Mesendoderm (in vitro differentiated cells): ENCODE data around the gene SFMBT2. TPM values are rescaled to one million over a fixed set of nuclear protein-coding genes. Genes with fewer than 3 reads are reported as not detected.
A peak's percentile ranks its signal among the peaks of the same experiment; 100 is the strongest.

Experiments
- DNase-seq: peaks from one replicate; pipeline ENCODE4 v3.0.0; 2013
- H2AK5ac ChIP-seq: 2 replicates; pipeline ENCODE4 v1.6.1; 2013; ENCODE audit warnings: low read length, inconsistent platforms
- H2BK120ac ChIP-seq: 2 replicates; pipeline ENCODE4 v1.6.1; 2013; ENCODE audit warnings: low read depth, mild to moderate bottlenecking, low read length, moderate library complexity, mixed read lengths
- H2BK15ac ChIP-seq: replicated peaks from 2 replicates; pipeline ENCODE4 v1.6.1; 2013; ENCODE audit warnings: low read depth, mild to moderate bottlenecking, moderate library complexity
- H2BK5ac ChIP-seq: 2 replicates; pipeline ENCODE4 v1.6.1; 2013; ENCODE audit warnings: low read length, inconsistent platforms
- H3K18ac ChIP-seq: 2 replicates; pipeline ENCODE4 v1.6.1; 2013; ENCODE audit warnings: mild to moderate bottlenecking, low read length, mixed read lengths
- H3K23ac ChIP-seq: one replicate; pipeline ENCODE4 v1.6.1; 2013; ENCODE audit warnings: low read length
- H3K27ac ChIP-seq: 2 replicates; pipeline ENCODE4 v1.5.1; 2013; ENCODE audit warnings: low read depth, mild to moderate bottlenecking, inconsistent platforms, low read length, moderate library complexity
- H3K27me3 ChIP-seq: 2 replicates; pipeline ENCODE4 v1.6.1; 2013; ENCODE audit warnings: low read length, control low read depth, mild to moderate bottlenecking, inconsistent platforms; ENCODE audit not compliant: insufficient read depth, poor library complexity
- H3K36me3 ChIP-seq: 2 replicates; pipeline ENCODE4 v1.6.1; 2013; ENCODE audit warnings: low read length, inconsistent platforms; ENCODE audit not compliant: control insufficient read depth, insufficient read depth
- H3K4ac ChIP-seq: one replicate; pipeline ENCODE4 v1.6.1; 2013; ENCODE audit warnings: low read depth, mild to moderate bottlenecking, low read length, moderate library complexity
- H3K4me1 ChIP-seq: 2 replicates; pipeline ENCODE4 v1.6.1; 2013; ENCODE audit warnings: low read depth, low read length, inconsistent platforms; ENCODE audit not compliant: control insufficient read depth
- H3K4me2 ChIP-seq: 2 replicates; pipeline ENCODE4 v1.6.1; 2013; ENCODE audit warnings: low read length
- H3K4me3 ChIP-seq: 2 replicates; pipeline ENCODE4 v1.5.1; 2013; ENCODE audit warnings: mild to moderate bottlenecking, low read length
- H3K56ac ChIP-seq: one replicate; pipeline ENCODE4 v1.6.1; 2013; ENCODE audit warnings: low read length
- H3K79me1 ChIP-seq: 2 replicates; pipeline ENCODE4 v1.6.1; 2013; ENCODE audit warnings: low read length, inconsistent platforms
- H3K79me2 ChIP-seq: 2 replicates; pipeline ENCODE4 v1.6.1; 2013; ENCODE audit warnings: mild to moderate bottlenecking, low read length; ENCODE audit not compliant: control insufficient read depth, insufficient read depth
- H3K9ac ChIP-seq: 2 replicates; pipeline ENCODE4 v1.6.1; 2013; ENCODE audit warnings: low read length, inconsistent platforms
- H4K5ac ChIP-seq: one replicate; pipeline ENCODE4 v1.6.1; 2013; ENCODE audit warnings: low read length
- H4K8ac ChIP-seq: one replicate; pipeline ENCODE4 v1.6.1; 2013; ENCODE audit warnings: low read depth, mild to moderate bottlenecking, control low read depth, low read length, moderate library complexity
- WGBS: extraction: QIAGEN DNeasy Blood & Tissue Kit; methylation state at CpG from one replicate; pipeline ENCODE4 v1.1.7; 2013; ENCODE audit warnings: low lambda C conversion rate, missing lambda C conversion rate; ENCODE audit not compliant: insufficient coverage; ENCODE audit errors: extremely low coverage; 5-methylcytosine and 5-hydroxymethylcytosine counted together
- polyA plus RNA-seq, 2 experiments: library from polyadenylated mRNA; stranded (reverse); fragments of 200-250 nt; gene quantifications; one replicate each; pipeline ENCODE4 v1.2.3, GENCODE V29; 2013

The SFMBT2 gene
- polyA plus RNA-seq (2013, experiment 1 of 2), result 1.1 TPM
- 1.0 TPM for polyA plus RNA-seq (2013, experiment 2 of 2)

GRCh38 chr10:7410862-7411670, at the start of gene SFMBT2:
SFMBT2 (minus strand) TSS chr10:7411034; CDS start chr10:7381898, 29,136 bp downstream.
- H2BK5ac ChIP-seq, result peak within 1 kb of the TSS; percentile 11
- peaks cover 14% of the 10 kb centered on the region for H3K27me3 ChIP-seq
- H3K79me1 ChIP-seq, result no peaks in the 10 kb centered on the region
- peak within 1 kb of the TSS; percentile 31 for H2BK120ac ChIP-seq
- H3K56ac ChIP-seq, result peak within 1 kb of the TSS; percentile 89
- peak; percentile 91 for DNase-seq
- H3K79me2 ChIP-seq, result no peaks in the 10 kb centered on the region
- no peak within 1 kb of the TSS for H4K8ac ChIP-seq
- peak within 1 kb of the TSS; percentile 76 for H3K9ac ChIP-seq
- no peaks in the 10 kb centered on the region for H3K4me1 ChIP-seq
- no peak within 1 kb of the TSS for H4K5ac ChIP-seq
- H3K4me3 ChIP-seq, result peak within 1 kb of the TSS; percentile 52
- H3K36me3 ChIP-seq, result no peaks in the 10 kb centered on the region
- H2AK5ac ChIP-seq, result no peak within 1 kb of the TSS
- H3K4ac ChIP-seq, result peak within 1 kb of the TSS; percentile 77
- peak within 1 kb of the TSS; percentile 76 for H3K4me2 ChIP-seq
- H3K27ac ChIP-seq, result no peak within 1 kb of the TSS
- H2BK15ac ChIP-seq, result peak within 1 kb of the TSS; percentile 25
- WGBS, result no CpG with 5 or more reads among the region's 66 CpGs
- H3K18ac ChIP-seq, result peak within 1 kb of the TSS; percentile 85
- H3K23ac ChIP-seq, result peak within 1 kb of the TSS; percentile 59

- Histone ChIP-seq H3K79me2 (no peaks in the 10 kb centered on the region), H2BK15ac (no peak overlapping the region), H3K27ac (no peak overlapping the region), H4K8ac (no peak overlapping the region), H3K18ac (peak overlapping the region; percentile 1), H2BK120ac (no peak overlapping the region), H3K4me1 (no peaks in the 10 kb centered on the region), H3K4me2 (no peak overlapping the region), H3K56ac (no peak overlapping the region), H2AK5ac (no peak overlapping the region), H3K36me3 (no peaks in the 10 kb centered on the region), H3K23ac (no peak overlapping the region), H3K27me3 (no peaks in the 10 kb centered on the region), H3K79me1 (no peaks in the 10 kb centered on the region), H3K4me3 (no peak overlapping the region), H3K4ac (no peak overlapping the region), H2BK5ac (no peak overlapping the region), H3K9ac (no peak overlapping the region), H4K5ac (no peak overlapping the region)
- peak; percentile 53 for DNase-seq
- no CpG with 5 or more reads among the region's 6 CpGs for WGBS
Observed at GRCh38 chr10:7460006-7460405, 49.2 kb upstream of the SFMBT2 start.

GRCh38 chr10:7458556-7458955, 47.7 kb upstream of the SFMBT2 start:
- Histone ChIP-seq H2BK5ac (no peak overlapping the region), H3K79me2 (no peaks in the 10 kb centered on the region), H3K23ac (no peak overlapping the region), H3K36me3 (no peaks in the 10 kb centered on the region), H3K4me1 (no peaks in the 10 kb centered on the region), H3K56ac (no peak overlapping the region), H4K8ac (no peak overlapping the region), H3K18ac (no peak overlapping the region), H3K4me3 (no peak overlapping the region), H3K4ac (no peak overlapping the region), H3K9ac (no peak overlapping the region), H2BK120ac (no peak overlapping the region), H4K5ac (no peak overlapping the region), H3K4me2 (no peak overlapping the region), H2BK15ac (no peak overlapping the region), H3K27ac (no peak overlapping the region), H2AK5ac (no peak overlapping the region), H3K27me3 (no peaks in the 10 kb centered on the region), H3K79me1 (no peaks in the 10 kb centered on the region)
- no CpG with 5 or more reads among the region's 2 CpGs for WGBS
- peak; percentile 13 for DNase-seq

GRCh38 chr10:7457478-7458316, 46.9 kb upstream of the SFMBT2 start:
- Histone ChIP-seq H3K27ac (no peak overlapping the region), H3K23ac (no peak overlapping the region), H2BK120ac (no peak overlapping the region), H3K79me2 (no peaks in the 10 kb centered on the region), H3K9ac (no peak overlapping the region), H2BK15ac (no peak overlapping the region), H3K4me3 (no peak overlapping the region), H2BK5ac (no peak overlapping the region), H3K56ac (no peak overlapping the region), H3K4me2 (no peak overlapping the region), H3K4me1 (no peaks in the 10 kb centered on the region), H3K18ac (no peak overlapping the region), H4K8ac (no peak overlapping the region), H3K27me3 (no peaks in the 10 kb centered on the region), H3K36me3 (no peaks in the 10 kb centered on the region), H3K4ac (no peak overlapping the region), H4K5ac (no peak overlapping the region), H3K79me1 (no peaks in the 10 kb centered on the region), H2AK5ac (no peak overlapping the region)
- no CpG with 5 or more reads among the region's 14 CpGs for WGBS
- no peak for DNase-seq

- Histone ChIP-seq H3K4me3 (no peak overlapping the region), H3K4me1 (no peaks in the 10 kb centered on the region), H3K27ac (no peak overlapping the region)
Observed at GRCh38 chr10:7449063-7449695, 38.3 kb upstream of the SFMBT2 start.

More at GRCh38 chr10:7449063-7449695, 38.3 kb upstream of the SFMBT2 start:
- no CpG with 5 or more reads among the region's 4 CpGs for WGBS
- no peak overlapping the region for H2BK5ac ChIP-seq
- no peak overlapping the region for H4K8ac ChIP-seq
- H3K23ac ChIP-seq, result no peak overlapping the region
- H2AK5ac ChIP-seq, result no peak overlapping the region
- no peak overlapping the region for H2BK120ac ChIP-seq
- no peak overlapping the region for H2BK15ac ChIP-seq
- H3K56ac ChIP-seq, result no peak overlapping the region
- no peak overlapping the region for H3K18ac ChIP-seq
- H3K4me2 ChIP-seq, result no peak overlapping the region
- H3K27me3 ChIP-seq, result no peaks in the 10 kb centered on the region
- no peaks in the 10 kb centered on the region for H3K79me2 ChIP-seq
- peak; percentile 27 for DNase-seq
- no peak overlapping the region for H3K9ac ChIP-seq
- no peak overlapping the region for H4K5ac ChIP-seq
- H3K79me1 ChIP-seq, result no peaks in the 10 kb centered on the region
- no peak overlapping the region for H3K4ac ChIP-seq
- H3K36me3 ChIP-seq, result no peaks in the 10 kb centered on the region
